HEK293 (cell line): ENCODE results near the gene PIGM.

Experiments used
- PBX3 ChIP-seq: sonication (generic); formaldehyde crosslinking; IDR thresholded peaks from 2 replicates; pipeline ENCODE4 v1.8.1; 2022; ENCODE audit warnings: mild to moderate bottlenecking, moderate library complexity, missing genetic modification reagents
- TCF7L2 ChIP-seq: IDR thresholded peaks from 2 replicates; pipeline ENCODE4 v1.6.1; 2011; ENCODE audit warnings: low read depth, mild to moderate bottlenecking, inconsistent platforms, low read length, moderate library complexity, borderline replicate concordance
- YY1 ChIP-seq: fragments of 450-650 bp; formaldehyde crosslinking; IDR thresholded peaks from 2 replicates; pipeline ENCODE4 v1.5.1; 2018; ENCODE audit warnings: missing biosample characterization, missing genetic modification characterization
- ZNF114 ChIP-seq: fragments of 450-650 bp; formaldehyde crosslinking; IDR thresholded peaks from 2 replicates; pipeline ENCODE4 v1.5.0; 2017; ENCODE audit warnings: missing biosample characterization, missing genetic modification characterization
- ZNF24 ChIP-seq: fragments of 450-650 bp; formaldehyde crosslinking; IDR thresholded peaks from 2 replicates; pipeline ENCODE4 v1.5.1; 2016; ENCODE audit warnings: missing biosample characterization, missing genetic modification characterization
- ZNF341 ChIP-seq: fragments of 450-650 bp; formaldehyde crosslinking; IDR thresholded peaks from 2 replicates; pipeline ENCODE4; 2016; ENCODE audit warnings: low read depth, missing biosample characterization, missing genetic modification characterization
- ZNF629 ChIP-seq: fragments of 450-650 bp; formaldehyde crosslinking; IDR thresholded peaks from 2 replicates; pipeline ENCODE4 v1.5.1; 2017; ENCODE audit warnings: missing biosample characterization, missing genetic modification characterization
- ZNF747 ChIP-seq: fragments of 450-650 bp; formaldehyde crosslinking; IDR thresholded peaks from 2 replicates; pipeline ENCODE4 v1.5.1; 2016; ENCODE audit warnings: missing biosample characterization, missing genetic modification characterization
- TF ChIP-seq, protein P1 (sequence below): fragments of 450-650 bp; formaldehyde crosslinking; IDR thresholded peaks from 2 replicates; pipeline ENCODE4 v1.5.1; 2016; ENCODE audit warnings: missing biosample characterization, missing genetic modification characterization
- TF ChIP-seq, protein P2 (sequence below): fragments of 450-650 bp; formaldehyde crosslinking; IDR thresholded peaks from 2 replicates; pipeline ENCODE4 v1.5.1; 2016; ENCODE audit warnings: missing biosample characterization, missing genetic modification characterization
- TF ChIP-seq, protein P3 (sequence below): fragments of 450-650 bp; formaldehyde crosslinking; IDR thresholded peaks from 2 replicates; pipeline ENCODE4 v1.5.1; 2016; ENCODE audit warnings: missing biosample characterization, missing genetic modification characterization

GRCh38 chr1:160076295-160076694 lies 44.5 kb upstream of the PIGM start:
- no peak for TF ChIP-seq YY1
- TF ChIP-seq, protein P1, sequence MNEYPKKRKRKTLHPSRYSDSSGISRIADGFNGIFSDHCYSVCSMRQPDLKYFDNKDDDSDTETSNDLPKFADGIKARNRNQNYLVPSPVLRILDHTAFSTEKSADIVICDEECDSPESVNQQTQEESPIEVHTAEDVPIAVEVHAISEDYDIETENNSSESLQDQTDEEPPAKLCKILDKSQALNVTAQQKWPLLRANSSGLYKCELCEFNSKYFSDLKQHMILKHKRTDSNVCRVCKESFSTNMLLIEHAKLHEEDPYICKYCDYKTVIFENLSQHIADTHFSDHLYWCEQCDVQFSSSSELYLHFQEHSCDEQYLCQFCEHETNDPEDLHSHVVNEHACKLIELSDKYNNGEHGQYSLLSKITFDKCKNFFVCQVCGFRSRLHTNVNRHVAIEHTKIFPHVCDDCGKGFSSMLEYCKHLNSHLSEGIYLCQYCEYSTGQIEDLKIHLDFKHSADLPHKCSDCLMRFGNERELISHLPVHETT (tag by site-specific recombination): no peak
- no peak for TF ChIP-seq PBX3 (CRISPR knock-in tag)
- no peak for TF ChIP-seq ZNF747
- TF ChIP-seq ZNF114: no peak
- TF ChIP-seq, protein P2, sequence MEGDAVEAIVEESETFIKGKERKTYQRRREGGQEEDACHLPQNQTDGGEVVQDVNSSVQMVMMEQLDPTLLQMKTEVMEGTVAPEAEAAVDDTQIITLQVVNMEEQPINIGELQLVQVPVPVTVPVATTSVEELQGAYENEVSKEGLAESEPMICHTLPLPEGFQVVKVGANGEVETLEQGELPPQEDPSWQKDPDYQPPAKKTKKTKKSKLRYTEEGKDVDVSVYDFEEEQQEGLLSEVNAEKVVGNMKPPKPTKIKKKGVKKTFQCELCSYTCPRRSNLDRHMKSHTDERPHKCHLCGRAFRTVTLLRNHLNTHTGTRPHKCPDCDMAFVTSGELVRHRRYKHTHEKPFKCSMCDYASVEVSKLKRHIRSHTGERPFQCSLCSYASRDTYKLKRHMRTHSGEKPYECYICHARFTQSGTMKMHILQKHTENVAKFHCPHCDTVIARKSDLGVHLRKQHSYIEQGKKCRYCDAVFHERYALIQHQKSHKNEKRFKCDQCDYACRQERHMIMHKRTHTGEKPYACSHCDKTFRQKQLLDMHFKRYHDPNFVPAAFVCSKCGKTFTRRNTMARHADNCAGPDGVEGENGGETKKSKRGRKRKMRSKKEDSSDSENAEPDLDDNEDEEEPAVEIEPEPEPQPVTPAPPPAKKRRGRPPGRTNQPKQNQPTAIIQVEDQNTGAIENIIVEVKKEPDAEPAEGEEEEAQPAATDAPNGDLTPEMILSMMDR (tag by site-specific recombination): no peak
- TF ChIP-seq TCF7L2: no peak
- TF ChIP-seq, protein P3, sequence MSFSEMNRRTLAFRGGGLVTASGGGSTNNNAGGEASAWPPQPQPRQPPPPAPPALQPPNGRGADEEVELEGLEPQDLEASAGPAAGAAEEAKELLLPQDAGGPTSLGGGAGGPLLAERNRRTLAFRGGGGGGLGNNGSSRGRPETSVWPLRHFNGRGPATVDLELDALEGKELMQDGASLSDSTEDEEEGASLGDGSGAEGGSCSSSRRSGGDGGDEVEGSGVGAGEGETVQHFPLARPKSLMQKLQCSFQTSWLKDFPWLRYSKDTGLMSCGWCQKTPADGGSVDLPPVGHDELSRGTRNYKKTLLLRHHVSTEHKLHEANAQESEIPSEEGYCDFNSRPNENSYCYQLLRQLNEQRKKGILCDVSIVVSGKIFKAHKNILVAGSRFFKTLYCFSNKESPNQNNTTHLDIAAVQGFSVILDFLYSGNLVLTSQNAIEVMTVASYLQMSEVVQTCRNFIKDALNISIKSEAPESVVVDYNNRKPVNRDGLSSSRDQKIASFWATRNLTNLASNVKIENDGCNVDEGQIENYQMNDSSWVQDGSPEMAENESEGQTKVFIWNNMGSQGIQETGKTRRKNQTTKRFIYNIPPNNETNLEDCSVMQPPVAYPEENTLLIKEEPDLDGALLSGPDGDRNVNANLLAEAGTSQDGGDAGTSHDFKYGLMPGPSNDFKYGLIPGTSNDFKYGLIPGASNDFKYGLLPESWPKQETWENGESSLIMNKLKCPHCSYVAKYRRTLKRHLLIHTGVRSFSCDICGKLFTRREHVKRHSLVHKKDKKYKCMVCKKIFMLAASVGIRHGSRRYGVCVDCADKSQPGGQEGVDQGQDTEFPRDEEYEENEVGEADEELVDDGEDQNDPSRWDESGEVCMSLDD (tag by site-specific recombination): no peak
- TF ChIP-seq ZNF341: no peak
- no peak for TF ChIP-seq ZNF24
- no peak for TF ChIP-seq ZNF629
